Tibial artery (tissue), 4 donors: ENCODE results near the gene RMND5A.

ENCODE experiments used
- DNase-seq, 2 donors: peaks; one replicate each; pipeline ENCODE4 v3.0.0-alpha.2; 2019
- H3K27ac ChIP-seq, 2 donors: fragments of 200-600 bp; sonication (generic) in 1 of 2; 1 replicate in 1 of 2; 2 replicates in 1 of 2; pipeline ENCODE4 v1.5.1; 2018 to 2019; ENCODE audit warnings: mild to moderate bottlenecking in 1 of 2
- H3K27me3 ChIP-seq, 2 donors: fragments of 200-600 bp; sonication (generic) in 1 of 2; one replicate each; pipeline versions ENCODE4 v1.5.1 to v1.6.0; 2016 to 2019
- H3K36me3 ChIP-seq, 3 donors: fragments of 200-600 bp; sonication (generic) in 2 of 3; one replicate each; pipeline ENCODE4 v1.5.1; 2016 to 2019; ENCODE audit warnings: mild to moderate bottlenecking in 2 of 3
- H3K4me1 ChIP-seq, 4 donors: fragments of 200-600 bp; sonication (generic) in 2 of 4; 1 replicate in 3 of 4; 2 replicates in 1 of 4; pipeline ENCODE4 v1.5.1; 2016 to 2019
- H3K4me3 ChIP-seq, 2 donors: fragments of 200-600 bp; sonication (generic) in 1 of 2; 1 replicate in 1 of 2; 2 replicates in 1 of 2; pipeline ENCODE4 v1.5.1; 2018 to 2019; ENCODE audit warnings: mild to moderate bottlenecking in 2 of 2
- H3K9me3 ChIP-seq, 3 donors: fragments of 200-600 bp; sonication (generic) in 1 of 3; one replicate each; pipeline ENCODE4 v1.5.1; 2016 to 2019
- CTCF ChIP-seq, 2 experiments: fragments of 200-600 bp in 1 of 2; fragments of 450-650 bp in 1 of 2; IDR thresholded peaks; one replicate each; pipeline ENCODE4 v1.5.1; 2017 to 2019; ENCODE audit warnings: antibody characterized with exemption in 2 of 2, mild to moderate bottlenecking in 1 of 2, moderate library complexity in 1 of 2
- intact Hi-C: fragments of 100-400 bp; cut with DNase I; formaldehyde crosslinking; loops from one replicate; pipeline ENCODE4 v1.15.0; 2023; ENCODE audit warnings: low total_unique reads

The RMND5A gene

GRCh38 chr2:86779971-86780370, 59.9 kb downstream of the RMND5A start:
- Histone ChIP-seq H3K4me3 (no peak overlapping the region), H3K27ac (no peak overlapping the region), H3K9me3 (no peaks in the 10 kb centered on the region), H3K4me1 (no peaks in the 10 kb centered on the region), H3K36me3 (peaks cover 9 to 22% (median 18%) of the 10 kb centered on the region in 3 donors), H3K27me3 (no peaks in the 10 kb centered on the region)
- intact Hi-C loops = no loop called here
- no peak for DNase-seq
- no peak for TF ChIP-seq CTCF (IDR thresholded peaks at IDR 0.05)

GRCh38 chr2:86781363-86781762, 61.3 kb downstream of the RMND5A start:
- Histone ChIP-seq H3K4me3 (no peak overlapping the region), H3K4me1 (no peaks in the 10 kb centered on the region), H3K36me3 (peaks cover under 1 to 9% (median 7%) of the 10 kb centered on the region in 3 donors), H3K9me3 (no peaks in the 10 kb centered on the region), H3K27ac (no peak overlapping the region), H3K27me3 (peaks cover 0 to 2% of the 10 kb centered on the region in 2 donors)
- no peak for DNase-seq
- TF ChIP-seq CTCF (IDR thresholded peaks at IDR 0.05) = no peak
- intact Hi-C loops = no loop called here

- Histone ChIP-seq H3K4me1 (peaks cover 0 to 6% (median under 1%) of the 10 kb centered on the region in 4 donors), H3K36me3 (no peaks in the 10 kb centered on the region), H3K27me3 (peaks cover 0 to 2% of the 10 kb centered on the region in 2 donors), H3K9me3 (no peaks in the 10 kb centered on the region), H3K27ac (no peak overlapping the region), H3K4me3 (no peak overlapping the region)
- DNase-seq = no peak
- no peak for TF ChIP-seq CTCF (IDR thresholded peaks at IDR 0.05)
- intact Hi-C loops = no loop called here
Observed at GRCh38 chr2:86782748-86783147, 62.7 kb downstream of the RMND5A start.

- no peak for TF ChIP-seq CTCF (IDR thresholded peaks at IDR 0.05)
- intact Hi-C loops = no loop called here
- no peak for DNase-seq
- Histone ChIP-seq H3K27me3 (peaks cover 0 to 4% of the 10 kb centered on the region in 2 donors), H3K27ac (no peak overlapping the region), H3K4me1 (peaks cover 0 to 16% (median 7%) of the 10 kb centered on the region in 4 donors), H3K4me3 (no peak overlapping the region), H3K36me3 (no peaks in the 10 kb centered on the region), H3K9me3 (no peaks in the 10 kb centered on the region)
Observed at GRCh38 chr2:86783615-86784339, 63.7 kb downstream of the RMND5A start.

GRCh38 chr2:86785456-86785855, 65.4 kb downstream of the RMND5A start:
- peaks cover 3 to 21% of the 10 kb centered on the region in 2 donors for H3K27me3 ChIP-seq
- H3K36me3 ChIP-seq = no peaks in the 10 kb centered on the region
- H3K27ac ChIP-seq = no peak overlapping the region
- TF ChIP-seq CTCF (IDR thresholded peaks at IDR 0.05) = no peak
- H3K9me3 ChIP-seq = no peaks in the 10 kb centered on the region
- intact Hi-C loops = no loop called here
- H3K4me3 ChIP-seq = no peak overlapping the region
- H3K4me1 ChIP-seq = peaks cover 0 to 33% (median 23%) of the 10 kb centered on the region in 4 donors
- DNase-seq = no peak
